NCI-H524 (cell line): ENCODE measurements around the gene MDFIC.

ENCODE experiments used
- DNase-seq, 2 experiments: peaks; one replicate each; lab custom pipeline; 2025; lab: John Stamatoyannopoulos, UW

The MDFIC gene

GRCh38 chr7:114997487-114998404, 75.9 kb downstream of the MDFIC start:
- no peak for DNase-seq

- DNase-seq, result no peak
These were observed 82.2 kb downstream of the MDFIC start for GRCh38 chr7:115004121-115004520.

GRCh38 chr7:115005251-115005650, 83.4 kb downstream of the MDFIC start:
- no peak for DNase-seq

- DNase-seq, result no peak
These were observed 84.1 kb downstream of the MDFIC start for GRCh38 chr7:115005953-115006352.

GRCh38 chr7:115007751-115008150, 85.9 kb downstream of the MDFIC start:
- no peak for DNase-seq

GRCh38 chr7:115008465-115009114, 86.7 kb downstream of the MDFIC start:
- DNase-seq, result peak in 1 of 2 experiments; percentile 7

- no peak for DNase-seq
These were observed 87.2 kb downstream of the MDFIC start for GRCh38 chr7:115009139-115009538.

GRCh38 chr7:115009736-115010440, 88.0 kb downstream of the MDFIC start:
- no peak for DNase-seq

- DNase-seq, result no peak
These were observed 88.5 kb downstream of the MDFIC start for GRCh38 chr7:115010441-115010820.

GRCh38 chr7:115013886-115014285, 92.0 kb downstream of the MDFIC start:
- no peak for DNase-seq

GRCh38 chr7:115014794-115015193, 92.9 kb downstream of the MDFIC start:
- no peak for DNase-seq

GRCh38 chr7:115015619-115016018, 93.7 kb downstream of the MDFIC start:
- DNase-seq, result no peak

- DNase-seq, result no peak
These were observed 98.2 kb downstream of the MDFIC start for GRCh38 chr7:115019882-115020605.

- DNase-seq, result no peak
These were observed 101.3 kb downstream of the MDFIC start for GRCh38 chr7:115023219-115023618.

- peak; percentile 25 to 76 for DNase-seq
These were observed 102.4 kb downstream of the MDFIC start for GRCh38 chr7:115024276-115024675.

- DNase-seq, result no peak
These were observed 111.1 kb downstream of the MDFIC start for GRCh38 chr7:115032715-115033703.

GRCh38 chr7:115033917-115034459, 112.1 kb downstream of the MDFIC start:
- no peak for DNase-seq

- DNase-seq, result no peak
These were observed 112.6 kb downstream of the MDFIC start for GRCh38 chr7:115034515-115034914.

- DNase-seq, result no peak
These were observed 115.4 kb downstream of the MDFIC start for GRCh38 chr7:115037128-115037802.

- DNase-seq, result no peak
These were observed 116.3 kb downstream of the MDFIC start for GRCh38 chr7:115038158-115038557.
